Measurements from ENCODE around the gene USE1.

USE1 gene

DNA sequence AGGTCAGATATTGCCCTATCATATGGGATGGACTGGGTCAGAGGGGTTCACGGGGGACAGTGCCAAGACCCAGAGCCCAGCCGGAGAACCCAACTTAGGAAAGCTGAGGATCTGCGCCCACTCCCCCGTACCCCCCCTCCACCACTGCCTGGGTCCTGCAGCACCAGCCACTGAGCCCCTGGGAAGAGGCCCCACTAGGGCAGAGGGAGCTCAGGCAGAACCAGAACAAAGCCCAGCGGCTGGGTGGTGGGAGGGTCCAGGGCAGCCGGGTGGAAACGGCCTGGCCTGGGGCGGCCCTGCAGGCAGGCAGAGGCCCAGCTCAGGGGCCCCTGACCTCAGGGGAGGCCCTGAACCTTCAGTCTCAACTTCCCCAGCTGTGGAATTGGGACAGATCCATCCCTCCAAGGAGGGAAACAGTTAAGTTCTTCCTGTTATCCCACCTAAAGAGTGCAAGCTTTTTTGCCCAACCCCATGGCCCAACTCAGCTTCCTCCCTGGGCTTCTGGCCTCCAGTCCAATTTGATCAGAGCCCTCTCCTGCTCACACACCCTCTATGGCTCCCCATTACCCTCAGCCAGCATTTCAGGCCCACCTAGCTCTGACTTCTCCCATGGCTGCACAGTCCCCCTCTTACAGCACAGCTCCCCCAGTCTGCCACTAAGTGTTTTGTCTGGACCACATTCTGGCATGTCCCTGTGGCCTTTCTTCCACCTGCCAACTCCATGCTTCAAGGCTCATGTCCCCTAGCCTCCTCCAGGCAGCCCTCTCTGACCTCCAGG is 27.5 kb downstream of the USE1 start:
- TF ChIP-seq, protein P1, sequence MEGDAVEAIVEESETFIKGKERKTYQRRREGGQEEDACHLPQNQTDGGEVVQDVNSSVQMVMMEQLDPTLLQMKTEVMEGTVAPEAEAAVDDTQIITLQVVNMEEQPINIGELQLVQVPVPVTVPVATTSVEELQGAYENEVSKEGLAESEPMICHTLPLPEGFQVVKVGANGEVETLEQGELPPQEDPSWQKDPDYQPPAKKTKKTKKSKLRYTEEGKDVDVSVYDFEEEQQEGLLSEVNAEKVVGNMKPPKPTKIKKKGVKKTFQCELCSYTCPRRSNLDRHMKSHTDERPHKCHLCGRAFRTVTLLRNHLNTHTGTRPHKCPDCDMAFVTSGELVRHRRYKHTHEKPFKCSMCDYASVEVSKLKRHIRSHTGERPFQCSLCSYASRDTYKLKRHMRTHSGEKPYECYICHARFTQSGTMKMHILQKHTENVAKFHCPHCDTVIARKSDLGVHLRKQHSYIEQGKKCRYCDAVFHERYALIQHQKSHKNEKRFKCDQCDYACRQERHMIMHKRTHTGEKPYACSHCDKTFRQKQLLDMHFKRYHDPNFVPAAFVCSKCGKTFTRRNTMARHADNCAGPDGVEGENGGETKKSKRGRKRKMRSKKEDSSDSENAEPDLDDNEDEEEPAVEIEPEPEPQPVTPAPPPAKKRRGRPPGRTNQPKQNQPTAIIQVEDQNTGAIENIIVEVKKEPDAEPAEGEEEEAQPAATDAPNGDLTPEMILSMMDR (IDR thresholded peaks at IDR 0.05; ENCODE audit: low read depth, low read length), result no peak
- peak overlapping the region in 1 of 2 donors; percentile 86 for H3K4me3 ChIP-seq (replicated peaks in 1 of 2; ENCODE audit: low read depth in 2 of 2, low read length in 2 of 2)
- DNase-seq (ENCODE audit: low read depth in 2 of 2), result no peak

DNA sequence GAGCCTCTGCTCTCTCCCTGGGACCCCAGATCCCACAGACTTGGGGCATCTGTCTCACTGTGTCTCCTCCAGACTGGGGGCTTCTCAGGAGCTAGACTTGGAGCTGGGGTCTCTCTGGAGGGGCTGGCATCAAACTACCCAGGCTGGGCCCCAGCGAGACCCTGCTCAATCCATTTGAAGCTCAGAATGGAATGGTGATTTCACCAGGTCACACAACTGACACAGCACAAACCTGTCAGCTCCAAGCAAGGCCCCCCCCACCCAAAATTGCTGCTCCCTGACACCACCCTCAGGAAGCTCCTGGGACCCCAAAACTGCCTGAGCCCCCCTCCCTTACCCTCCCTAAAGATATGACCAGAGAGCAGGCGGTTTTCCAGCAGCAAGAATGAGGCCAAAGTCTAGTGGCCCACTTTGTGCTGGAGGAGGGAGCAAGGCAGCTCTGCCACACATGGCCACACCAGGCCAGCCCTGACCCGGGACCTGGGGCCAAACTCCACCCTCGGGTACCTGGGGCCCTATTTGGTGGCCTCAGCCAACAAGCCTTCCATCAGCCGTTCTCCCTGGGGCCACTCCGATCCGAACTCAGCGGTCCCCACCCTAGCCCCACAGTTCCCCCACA is 28.2 kb downstream of the USE1 start:
- TF ChIP-seq, protein P1 (IDR thresholded peaks at IDR 0.05; ENCODE audit: low read depth, low read length), result no peak
- no peak for DNase-seq (ENCODE audit: low read depth in 2 of 2)
- H3K4me3 ChIP-seq (replicated peaks in 1 of 2; ENCODE audit: low read depth in 2 of 2, low read length in 2 of 2), result peak overlapping the region; percentile 86 to 88

DNA sequence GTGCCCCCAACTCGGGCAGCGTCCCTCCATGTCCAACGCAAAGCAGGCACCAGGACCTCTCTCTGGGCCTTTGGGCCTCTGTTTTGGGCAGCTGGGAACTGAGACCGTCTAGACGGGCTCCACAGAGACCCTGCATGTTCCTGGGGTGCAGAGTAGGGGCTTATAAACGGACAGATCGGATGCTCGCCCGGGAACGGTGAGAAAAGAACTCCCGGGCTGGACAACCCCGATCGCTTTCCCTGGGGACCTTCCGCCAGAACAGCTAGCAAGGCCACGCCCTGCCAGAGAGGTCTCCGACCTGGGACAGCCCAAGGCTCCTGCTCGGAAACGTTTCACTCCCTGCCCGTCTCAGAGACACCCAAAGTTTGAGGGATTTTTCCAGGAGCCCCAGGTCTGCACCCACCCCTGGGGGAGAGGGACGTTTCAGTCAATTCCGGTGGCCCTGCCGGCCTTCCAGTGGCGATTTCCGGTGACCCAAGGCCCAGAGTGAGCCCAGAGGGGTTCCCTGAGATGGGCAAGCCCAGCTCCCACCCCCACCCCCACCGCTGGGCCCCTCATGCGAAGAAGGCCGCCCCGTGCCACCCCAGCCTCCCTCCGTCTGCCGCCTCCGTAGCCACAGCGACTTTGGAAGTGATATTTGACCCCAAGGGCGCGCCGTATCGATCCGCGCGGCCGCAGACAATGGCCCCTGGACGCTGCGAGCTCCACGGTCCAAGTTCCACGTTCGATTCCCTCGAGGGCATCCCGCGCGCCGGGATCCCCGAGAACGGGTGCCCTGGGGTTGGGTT is 28.9 kb downstream of the USE1 start:
- TF ChIP-seq, protein P1 (IDR thresholded peaks at IDR 0.05; ENCODE audit: low read depth, low read length), result no peak
- peak; percentile 54 to 68 for DNase-seq (ENCODE audit: low read depth in 2 of 2)
- peak overlapping the region; percentile 86 to 88 for H3K4me3 ChIP-seq (replicated peaks in 1 of 2; ENCODE audit: low read depth in 2 of 2, low read length in 2 of 2)

DNA sequence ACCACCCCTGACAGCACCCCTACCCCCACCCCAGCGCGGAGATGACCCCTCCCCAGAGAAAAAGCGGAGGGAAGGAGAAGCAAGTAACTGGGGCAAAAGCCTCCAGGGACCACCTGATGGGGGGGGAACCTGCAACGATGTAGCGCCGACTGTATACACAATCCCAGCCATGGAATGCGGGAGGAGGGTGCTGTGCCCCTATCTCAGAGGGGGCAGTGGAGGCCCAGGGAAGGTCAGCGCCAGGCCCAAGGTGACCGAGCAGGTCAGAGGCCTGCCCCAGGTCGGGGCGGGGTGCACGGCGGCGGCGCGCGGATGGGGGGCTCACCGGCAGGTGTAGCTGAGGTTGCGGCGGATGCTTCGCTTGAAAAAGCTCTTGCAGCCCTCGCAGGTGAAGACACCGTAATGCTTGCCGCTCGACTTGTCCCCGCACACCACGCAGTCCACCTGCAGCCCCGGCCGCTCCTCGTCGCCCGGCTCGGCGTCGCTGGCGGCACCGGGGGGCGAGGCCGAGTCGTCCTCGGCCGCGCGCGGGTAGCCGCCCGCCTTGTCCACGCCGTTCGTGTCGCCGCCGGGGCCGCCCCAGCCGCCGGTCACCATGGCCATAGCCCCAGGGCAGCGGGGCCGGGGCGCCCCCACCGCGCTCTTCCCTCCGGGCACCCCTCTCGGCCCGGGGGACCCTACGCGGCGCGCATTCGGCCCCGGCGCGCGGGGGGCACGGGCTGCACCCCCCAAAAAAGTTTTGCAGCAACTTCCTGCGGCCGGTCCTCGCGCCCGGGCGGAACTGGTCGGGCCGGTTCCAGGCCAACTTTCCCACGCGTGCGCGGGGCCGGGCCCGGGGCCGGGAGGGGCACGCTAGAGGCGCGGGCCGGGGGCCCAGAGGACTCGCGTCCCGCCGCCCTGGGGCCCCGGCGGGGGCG is 29.7 kb downstream of the USE1 start:
- DNase-seq (ENCODE audit: low read depth in 2 of 2), result no peak
- H3K4me3 ChIP-seq (replicated peaks in 1 of 2; ENCODE audit: low read depth in 2 of 2, low read length in 2 of 2), result peak overlapping the region; percentile 86 to 88

DNA sequence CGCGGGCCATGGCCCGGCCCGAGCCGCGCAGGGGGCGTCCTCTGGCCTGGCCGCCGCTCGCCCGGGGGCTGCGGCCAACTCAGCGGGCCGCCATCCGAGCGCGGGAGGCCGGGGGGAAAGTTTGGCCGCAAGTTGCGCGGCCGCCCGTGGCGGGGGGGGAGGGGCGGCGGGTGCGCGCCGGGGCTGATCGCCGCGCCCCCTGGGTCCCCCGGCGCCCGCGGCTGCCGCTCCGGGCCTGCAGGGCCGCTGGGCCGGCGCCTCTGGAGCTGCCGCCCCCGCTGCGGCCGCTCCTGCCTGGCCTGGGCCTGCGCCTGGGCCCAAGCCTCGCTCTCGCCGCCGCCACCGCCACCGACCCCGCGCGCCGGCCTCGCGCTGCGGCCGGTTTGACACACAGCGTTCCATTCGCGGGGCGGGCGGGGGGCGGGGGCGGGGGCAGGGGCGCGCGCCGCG is 30.4 kb downstream of the USE1 start, which contains the start of gene NR2F6:
NR2F6 (minus strand) TSS at position 385 of the 450 bp plus-strand sequence. CDS start 699 bp downstream, outside the sequence.
- no peak for DNase-seq (ENCODE audit: low read depth in 2 of 2)
- TF ChIP-seq, protein P1 (IDR thresholded peaks at IDR 0.05; ENCODE audit: low read depth, low read length), result no peak
- peak within 1 kb of the TSS; percentile 86 to 88 for H3K4me3 ChIP-seq (replicated peaks in 1 of 2; ENCODE audit: low read depth in 2 of 2, low read length in 2 of 2)

More for the DNA sequence above, 29.7 kb downstream of the USE1 start:
- TF ChIP-seq, protein P1 (IDR thresholded peaks at IDR 0.05; ENCODE audit: low read depth, low read length), result no peak
